ENCODE data around the gene HHATL.

DNA sequence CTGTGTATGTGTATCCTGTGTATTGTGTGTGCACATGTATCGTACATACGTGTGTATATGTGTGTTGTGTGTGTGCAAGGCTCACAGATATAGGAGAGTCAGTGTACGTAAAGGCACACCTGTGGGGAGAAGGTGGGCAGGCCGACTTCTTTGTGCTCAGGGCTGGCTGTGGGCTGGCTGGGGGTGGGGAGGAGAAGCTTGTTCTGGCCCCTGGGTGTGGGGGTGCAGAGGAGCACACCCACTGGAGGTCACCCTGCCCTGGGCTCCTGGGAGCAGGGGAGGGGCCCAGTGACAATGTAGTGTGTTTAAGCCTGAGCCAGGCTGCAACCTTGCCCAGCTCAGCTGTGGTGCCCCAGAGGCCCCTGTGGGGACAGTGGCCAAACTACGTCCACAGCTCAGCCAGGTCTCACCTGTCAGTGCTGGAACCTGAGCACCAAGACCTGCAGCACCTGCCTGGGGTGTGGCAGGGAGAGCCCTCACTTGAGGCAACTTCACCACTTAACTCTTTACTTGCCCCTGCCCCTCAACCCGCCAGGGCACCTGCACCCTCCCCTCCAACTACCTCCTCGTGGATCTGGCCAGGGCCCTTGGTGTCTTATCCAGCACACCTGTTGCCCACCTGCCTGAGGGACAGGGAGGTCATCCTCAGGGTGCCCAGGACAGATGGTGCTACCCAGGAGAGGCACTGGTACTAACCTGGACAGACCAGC, 2.6 kb upstream of the HHATL start:
- TF ChIP-seq TAF1 (IDR thresholded peaks at IDR 0.05; ENCODE audit: low read depth) (no peak), ZBTB7A (IDR thresholded peaks at IDR 0.05; ENCODE audit: low read depth) (no peak), RAD21 (IDR thresholded peaks at IDR 0.05; ENCODE audit: low read depth) (no peak), YY1 (IDR thresholded peaks at IDR 0.05; ENCODE audit: low read depth) (no peak), FOXM1 (IDR thresholded peaks at IDR 0.05; ENCODE audit: borderline replicate concordance, low read depth) (no peak), EP300 (IDR thresholded peaks at IDR 0.05; ENCODE audit: borderline replicate concordance) (no peak), NFIC (IDR thresholded peaks at IDR 0.05) (no peak), TCF12 (IDR thresholded peaks at IDR 0.05; ENCODE audit: low read depth) (no peak), EGR1 (IDR thresholded peaks at IDR 0.05) (no peak)
- TF ChIP-seq, protein P1, sequence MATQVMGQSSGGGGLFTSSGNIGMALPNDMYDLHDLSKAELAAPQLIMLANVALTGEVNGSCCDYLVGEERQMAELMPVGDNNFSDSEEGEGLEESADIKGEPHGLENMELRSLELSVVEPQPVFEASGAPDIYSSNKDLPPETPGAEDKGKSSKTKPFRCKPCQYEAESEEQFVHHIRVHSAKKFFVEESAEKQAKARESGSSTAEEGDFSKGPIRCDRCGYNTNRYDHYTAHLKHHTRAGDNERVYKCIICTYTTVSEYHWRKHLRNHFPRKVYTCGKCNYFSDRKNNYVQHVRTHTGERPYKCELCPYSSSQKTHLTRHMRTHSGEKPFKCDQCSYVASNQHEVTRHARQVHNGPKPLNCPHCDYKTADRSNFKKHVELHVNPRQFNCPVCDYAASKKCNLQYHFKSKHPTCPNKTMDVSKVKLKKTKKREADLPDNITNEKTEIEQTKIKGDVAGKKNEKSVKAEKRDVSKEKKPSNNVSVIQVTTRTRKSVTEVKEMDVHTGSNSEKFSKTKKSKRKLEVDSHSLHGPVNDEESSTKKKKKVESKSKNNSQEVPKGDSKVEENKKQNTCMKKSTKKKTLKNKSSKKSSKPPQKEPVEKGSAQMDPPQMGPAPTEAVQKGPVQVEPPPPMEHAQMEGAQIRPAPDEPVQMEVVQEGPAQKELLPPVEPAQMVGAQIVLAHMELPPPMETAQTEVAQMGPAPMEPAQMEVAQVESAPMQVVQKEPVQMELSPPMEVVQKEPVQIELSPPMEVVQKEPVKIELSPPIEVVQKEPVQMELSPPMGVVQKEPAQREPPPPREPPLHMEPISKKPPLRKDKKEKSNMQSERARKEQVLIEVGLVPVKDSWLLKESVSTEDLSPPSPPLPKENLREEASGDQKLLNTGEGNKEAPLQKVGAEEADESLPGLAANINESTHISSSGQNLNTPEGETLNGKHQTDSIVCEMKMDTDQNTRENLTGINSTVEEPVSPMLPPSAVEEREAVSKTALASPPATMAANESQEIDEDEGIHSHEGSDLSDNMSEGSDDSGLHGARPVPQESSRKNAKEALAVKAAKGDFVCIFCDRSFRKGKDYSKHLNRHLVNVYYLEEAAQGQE (IDR thresholded peaks at IDR 0.05; ENCODE audit: low read depth), result no peak
- TF ChIP-seq, protein P2, sequence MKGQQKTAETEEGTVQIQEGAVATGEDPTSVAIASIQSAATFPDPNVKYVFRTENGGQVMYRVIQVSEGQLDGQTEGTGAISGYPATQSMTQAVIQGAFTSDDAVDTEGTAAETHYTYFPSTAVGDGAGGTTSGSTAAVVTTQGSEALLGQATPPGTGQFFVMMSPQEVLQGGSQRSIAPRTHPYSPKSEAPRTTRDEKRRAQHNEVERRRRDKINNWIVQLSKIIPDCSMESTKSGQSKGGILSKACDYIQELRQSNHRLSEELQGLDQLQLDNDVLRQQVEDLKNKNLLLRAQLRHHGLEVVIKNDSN (IDR thresholded peaks at IDR 0.05), result no peak
- TF ChIP-seq, protein P3, sequence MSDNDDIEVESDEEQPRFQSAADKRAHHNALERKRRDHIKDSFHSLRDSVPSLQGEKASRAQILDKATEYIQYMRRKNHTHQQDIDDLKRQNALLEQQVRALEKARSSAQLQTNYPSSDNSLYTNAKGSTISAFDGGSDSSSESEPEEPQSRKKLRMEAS (IDR thresholded peaks at IDR 0.05), result no peak

All from Ishikawa (cell line).